Measurements from ENCODE around the gene HMCN1.

The HMCN1 gene

DNA sequence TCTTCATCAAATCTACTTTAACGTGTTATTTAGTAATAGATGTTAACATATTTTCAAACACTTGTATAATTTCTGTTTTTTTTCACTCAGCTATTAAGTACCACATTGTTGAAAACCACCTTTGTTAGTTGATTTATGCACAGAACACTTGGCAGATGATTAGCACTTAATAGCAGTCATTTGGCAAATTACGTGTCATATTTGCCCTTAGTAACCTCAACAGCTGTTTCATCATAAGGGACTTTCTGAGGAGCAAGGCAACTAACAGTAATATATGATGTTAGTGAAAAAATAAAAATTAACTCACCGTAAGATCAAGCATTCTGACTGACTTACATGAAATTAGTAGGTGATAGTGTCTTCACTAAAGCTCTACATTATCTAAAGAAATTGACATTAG lies 186.4 kb downstream of the HMCN1 start:
- DNase-seq = no peak

DNA sequence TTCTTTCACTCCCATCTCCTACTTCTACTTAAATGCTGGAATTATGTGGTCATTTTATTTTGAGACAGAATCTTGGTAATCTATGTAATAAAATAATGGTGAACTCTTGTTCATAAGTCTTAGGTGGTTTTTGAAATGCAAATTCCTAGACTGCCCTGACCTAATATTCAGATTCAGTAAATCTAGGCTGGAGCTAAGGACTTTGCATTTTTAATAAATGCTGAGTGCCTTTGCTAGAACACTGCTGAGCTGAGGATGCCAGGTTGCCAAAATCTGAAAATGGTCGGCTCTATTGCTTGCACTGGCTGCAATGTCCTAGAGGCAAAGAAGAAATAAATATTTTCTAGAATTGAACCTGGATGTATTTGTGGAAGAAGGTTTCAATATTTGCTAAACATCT lies 187.4 kb downstream of the HMCN1 start:
- no peak for DNase-seq

DNA sequence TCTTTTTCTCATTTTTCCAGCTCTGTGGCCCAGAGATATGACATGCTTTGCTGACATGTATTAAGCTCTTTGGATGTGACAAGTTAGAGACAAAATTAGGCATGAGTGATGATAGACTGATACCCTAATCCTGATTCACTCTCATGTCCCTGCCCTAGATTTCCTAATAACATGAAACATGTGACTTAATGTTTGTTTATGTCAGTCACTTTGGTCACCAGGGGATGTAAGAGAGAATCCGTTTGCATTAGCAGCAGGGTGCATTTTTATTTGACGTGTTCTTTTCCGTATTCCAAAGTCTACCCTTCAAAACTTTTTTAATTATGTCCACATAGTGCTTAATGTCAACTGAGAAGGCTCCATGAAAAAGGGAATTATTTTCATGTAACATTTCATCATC lies 192.4 kb downstream of the HMCN1 start:
- DNase-seq = no peak

DNA sequence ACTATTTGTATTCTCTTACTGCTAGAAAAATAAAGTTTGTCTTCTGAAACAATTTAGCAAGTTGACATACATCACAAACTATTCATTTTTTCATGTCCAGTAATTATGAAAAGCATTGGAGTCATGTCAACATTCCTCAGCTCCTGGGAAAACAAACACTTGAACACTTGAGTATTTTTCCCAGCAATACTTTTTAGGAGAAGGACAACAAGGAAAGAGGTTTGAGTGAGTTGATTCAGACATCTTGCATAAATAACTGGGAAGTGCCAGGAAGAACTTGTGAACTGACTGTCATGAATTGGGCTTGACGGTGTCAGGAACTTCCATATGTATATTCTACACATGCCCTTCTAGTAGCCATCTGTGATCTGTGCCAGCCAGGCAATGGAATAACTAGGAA lies 195.6 kb downstream of the HMCN1 start:
- DNase-seq = no peak

DNA sequence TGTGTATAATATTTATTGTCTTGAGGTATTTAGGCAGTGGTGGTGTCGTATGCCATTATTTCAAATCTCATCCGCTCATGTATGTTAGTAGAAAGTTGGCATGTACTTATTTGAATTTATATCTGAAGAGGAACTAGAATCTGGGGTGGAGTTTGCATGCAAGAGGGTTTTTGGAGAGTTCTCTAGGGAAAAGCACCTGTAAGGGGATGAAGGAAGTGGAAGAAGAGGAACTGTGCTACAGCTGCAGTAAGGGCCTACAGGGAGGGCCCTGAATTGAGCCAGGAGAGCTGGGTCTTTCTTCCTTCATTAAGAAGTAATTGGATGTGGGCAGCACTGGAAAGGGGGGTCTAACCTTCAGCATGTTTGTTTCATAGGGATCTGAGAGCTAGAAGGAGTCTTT lies 197.2 kb downstream of the HMCN1 start:
- no peak for DNase-seq

DNA sequence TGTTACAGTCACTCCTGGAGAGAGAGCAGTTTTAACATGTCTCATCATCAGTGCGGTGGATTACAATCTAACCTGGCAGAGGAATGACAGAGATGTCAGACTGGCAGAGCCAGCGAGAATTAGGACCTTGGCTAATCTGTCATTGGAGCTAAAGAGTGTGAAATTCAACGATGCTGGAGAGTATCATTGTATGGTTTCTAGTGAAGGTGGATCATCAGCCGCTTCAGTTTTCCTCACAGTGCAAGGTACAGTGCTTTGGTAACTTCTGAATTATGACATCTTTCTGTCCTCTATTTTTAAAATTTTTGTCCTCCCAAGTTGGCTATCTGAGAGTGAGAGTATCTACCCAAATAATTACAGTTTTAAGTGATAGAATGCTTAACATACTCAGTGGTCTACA lies 199.4 kb downstream of the HMCN1 start:
- no peak for DNase-seq

DNA sequence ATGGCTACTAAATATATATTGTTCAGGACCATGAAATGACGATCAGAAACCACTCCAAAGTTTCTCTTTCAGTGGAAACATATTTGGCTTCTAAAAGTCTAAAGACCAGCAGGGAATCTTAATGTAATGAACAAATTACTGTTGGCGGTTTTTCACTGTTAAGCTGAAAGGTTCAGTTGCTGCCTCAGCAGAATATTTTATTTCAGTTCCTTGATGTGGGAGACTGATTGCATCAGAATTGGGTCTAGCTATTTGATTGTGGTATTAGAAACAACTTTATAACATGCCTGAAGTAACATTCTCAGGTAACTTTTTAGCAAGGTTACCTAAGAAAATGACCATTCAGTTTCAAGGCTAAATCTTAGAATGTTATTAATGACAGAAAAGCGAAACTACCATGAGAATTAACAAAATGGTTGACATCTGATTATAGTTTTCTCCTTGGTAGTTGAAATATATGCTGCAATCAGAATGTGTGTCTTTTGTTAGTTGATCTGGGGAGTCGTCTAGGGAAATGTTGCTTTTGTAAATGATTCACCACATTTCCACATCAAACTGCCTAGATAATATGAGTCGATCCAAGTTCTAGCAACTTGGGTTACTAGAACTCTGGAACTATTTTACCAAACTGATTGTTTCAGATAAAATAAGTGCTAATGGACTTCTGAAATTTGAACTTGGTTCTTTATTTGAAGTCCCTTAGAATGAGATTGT lies 200.4 kb downstream of the HMCN1 start:
- no peak for DNase-seq

DNA sequence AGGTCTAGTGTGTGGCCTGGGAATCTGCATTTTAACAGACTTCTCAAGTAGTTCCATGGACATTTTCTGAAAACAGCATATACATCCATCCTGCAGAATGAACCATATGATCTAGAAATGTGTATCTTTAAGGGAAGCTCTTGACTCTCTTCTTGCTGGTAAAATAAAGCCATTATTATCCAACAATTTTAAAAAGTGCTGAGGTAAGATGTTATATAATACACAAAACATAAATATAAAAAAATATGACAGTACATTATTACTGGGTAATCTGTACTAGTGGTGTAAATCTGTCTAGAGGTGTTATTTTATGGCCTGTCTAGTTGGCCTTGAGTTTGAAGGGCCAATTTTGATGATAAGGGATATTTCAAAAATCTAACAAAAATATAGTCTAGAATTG lies 201.2 kb downstream of the HMCN1 start:
- DNase-seq = no peak

DNA sequence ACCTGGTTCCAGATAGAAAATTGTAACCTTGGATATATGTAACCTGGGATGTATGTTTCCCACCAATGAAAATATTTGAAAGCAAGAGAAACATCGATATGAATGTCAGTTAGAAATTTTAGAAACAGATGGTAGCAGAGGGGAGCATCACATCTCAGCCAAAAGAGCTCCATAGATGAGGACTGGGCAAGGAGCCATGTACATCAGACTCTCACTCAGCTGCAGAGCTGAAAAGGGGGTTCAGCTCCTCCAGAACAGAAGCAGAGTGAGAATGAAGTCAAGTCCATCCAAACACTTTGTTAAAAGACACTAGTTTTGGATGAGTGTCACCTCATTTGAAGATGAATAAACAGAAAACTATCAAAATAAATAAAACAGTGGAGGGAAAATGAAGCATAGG lies 202.4 kb downstream of the HMCN1 start:
- no peak for DNase-seq

DNA sequence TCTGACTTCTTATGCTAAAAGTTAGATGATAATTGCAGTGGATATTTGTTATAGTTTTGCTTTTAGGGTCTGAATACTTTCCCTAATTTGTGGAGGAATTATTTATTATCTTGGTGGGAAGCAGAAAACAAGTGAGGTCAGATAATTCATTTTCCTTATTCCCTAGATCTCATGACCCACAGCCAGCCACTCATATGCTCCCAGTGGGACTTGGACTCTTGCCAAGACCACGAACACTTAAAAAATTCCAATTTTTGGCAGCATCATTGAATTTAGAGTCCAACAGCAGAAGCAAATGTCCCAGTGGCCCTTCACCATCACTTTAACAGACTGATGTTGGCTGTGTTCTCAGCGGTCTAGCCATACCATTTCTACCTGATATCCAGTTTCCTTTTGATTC lies 204.2 kb downstream of the HMCN1 start:
- no peak for DNase-seq

DNA sequence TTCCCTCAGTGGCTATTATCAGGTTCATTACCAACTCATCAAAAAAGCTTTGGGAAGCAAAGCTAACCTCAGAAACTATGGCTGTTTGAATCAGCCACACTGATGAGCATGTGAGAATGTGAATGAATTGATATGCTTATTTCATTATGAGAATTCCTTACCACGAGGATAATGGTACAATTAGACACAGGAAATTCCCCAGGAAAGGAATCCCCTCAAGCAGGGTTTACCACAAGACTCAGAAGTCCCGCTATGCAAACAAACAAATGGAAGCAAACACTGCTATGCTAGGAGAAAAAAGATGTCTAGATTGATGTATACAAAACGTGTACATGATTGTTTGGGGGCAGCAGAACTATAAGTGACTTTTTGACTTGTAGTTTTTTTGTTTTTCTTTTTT lies 205.0 kb downstream of the HMCN1 start:
- DNase-seq = no peak

DNA sequence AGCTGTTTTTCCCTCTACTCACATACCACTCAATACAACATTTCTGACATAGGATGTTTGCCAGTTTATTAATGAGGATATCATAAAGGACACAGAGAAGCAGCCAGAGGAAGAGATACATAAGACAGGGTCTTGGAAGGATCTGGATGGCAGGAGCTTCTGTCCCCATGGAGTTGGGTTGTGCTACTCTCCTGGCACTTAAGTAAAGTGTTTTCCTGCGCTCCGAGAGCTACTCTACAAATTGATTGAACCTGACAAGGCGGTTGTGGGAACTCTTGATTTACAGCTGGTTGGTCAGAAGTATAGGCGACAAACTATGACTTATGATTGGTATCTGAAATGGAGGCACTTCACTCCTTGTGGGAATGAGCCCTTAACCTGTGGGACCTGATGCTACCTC lies 208.8 kb downstream of the HMCN1 start:
- no peak for DNase-seq

DNA sequence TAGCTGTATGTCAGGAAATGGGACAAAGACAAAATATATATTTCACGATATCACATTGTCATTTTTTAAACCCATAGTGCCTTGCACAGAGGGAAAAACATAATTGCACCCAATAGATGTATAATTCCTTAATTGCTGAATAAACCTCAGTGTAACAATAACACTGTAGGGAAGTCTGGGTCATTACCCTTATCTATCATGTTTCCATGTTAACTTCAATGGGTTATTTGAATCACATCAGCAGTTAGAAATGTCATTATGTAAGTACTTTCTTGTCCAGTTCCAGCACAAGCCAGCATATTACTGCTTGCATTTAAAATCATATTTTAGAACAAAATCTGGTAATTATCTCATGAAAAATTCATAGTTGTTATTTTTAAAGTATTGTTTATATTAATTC lies 222.7 kb downstream of the HMCN1 start:
- no peak for DNase-seq

DNA sequence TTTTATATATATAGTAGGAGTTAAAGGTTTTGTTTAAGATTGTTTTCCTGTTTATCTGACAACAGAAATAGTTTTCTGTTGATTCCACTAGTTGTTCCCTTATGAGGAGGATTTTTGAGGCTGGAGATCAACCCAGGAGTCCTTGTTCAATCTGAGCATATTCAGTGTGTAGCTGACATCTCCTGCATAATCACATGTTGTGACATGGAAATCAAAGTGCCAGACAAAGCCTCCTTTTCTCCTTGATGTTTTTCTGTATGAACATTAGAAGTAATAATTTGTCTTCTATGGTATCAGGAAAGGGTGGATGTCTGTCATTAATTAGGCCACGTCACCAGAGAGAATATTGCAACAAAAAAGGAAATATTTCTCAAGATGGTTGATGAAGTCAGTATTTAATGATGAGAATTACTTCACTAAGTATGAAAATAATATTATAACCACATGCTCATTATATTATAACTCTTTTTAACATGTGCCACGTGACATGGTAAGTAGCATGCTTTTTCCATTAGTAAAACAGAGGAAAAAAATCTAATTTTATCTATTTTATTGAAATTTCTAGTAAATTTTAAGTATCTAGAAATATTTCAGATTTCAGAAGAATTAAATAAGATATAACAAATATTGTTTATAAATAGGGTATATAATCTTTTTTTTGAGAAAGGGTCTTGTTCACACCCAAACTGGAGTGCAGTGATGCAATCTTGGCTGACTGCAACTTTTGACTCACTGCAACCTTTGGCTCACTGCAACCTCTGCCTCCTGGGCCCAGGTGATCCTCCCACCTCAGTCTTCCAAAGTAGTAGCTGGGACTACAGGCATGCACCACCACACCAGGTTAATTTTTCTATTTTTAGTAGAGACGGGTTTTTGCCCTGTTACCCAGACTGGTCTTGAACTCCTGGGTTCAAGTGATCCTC lies 223.5 kb downstream of the HMCN1 start:
- DNase-seq = no peak

DNA sequence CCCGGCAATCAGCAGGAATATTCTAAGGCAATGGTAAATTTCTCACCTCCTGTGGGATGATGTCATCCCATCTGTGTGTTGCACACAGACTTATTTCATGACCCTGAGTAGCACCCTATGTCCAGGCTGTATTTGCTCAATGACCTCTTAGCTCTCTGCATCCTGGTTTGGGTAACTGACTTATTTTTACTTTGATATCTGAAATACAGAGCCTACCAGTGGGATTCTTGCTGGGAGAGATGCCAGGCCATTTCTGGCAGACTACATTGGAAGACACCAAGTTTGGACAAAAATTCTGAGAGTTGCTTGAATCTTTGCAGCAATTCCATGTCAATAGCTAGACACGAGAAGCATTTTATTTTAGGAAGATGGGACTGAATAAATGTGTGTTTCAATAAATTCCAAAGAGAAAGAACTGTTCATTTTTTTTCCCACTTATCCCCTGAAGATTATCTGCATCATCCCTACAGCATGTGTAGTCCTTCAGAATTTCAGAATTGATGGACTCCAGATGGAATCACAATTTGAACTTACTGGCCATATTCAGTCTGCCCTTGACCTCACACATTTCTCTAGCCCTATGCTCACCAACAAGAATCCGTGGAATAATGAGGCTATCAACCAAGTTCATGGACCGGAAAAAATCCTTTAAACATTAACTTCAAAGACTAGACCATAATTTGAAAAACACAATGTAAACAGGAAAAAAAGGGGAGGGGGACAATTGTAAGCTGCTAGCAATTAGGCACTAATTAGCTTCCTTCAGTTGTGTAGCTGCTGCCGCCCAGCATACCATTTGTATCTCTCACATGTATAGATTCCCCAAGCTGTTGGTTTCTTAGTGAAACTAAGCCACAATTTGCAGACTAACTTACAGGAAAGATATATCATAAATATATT lies 226.5 kb downstream of the HMCN1 start:
- DNase-seq = no peak

DNA sequence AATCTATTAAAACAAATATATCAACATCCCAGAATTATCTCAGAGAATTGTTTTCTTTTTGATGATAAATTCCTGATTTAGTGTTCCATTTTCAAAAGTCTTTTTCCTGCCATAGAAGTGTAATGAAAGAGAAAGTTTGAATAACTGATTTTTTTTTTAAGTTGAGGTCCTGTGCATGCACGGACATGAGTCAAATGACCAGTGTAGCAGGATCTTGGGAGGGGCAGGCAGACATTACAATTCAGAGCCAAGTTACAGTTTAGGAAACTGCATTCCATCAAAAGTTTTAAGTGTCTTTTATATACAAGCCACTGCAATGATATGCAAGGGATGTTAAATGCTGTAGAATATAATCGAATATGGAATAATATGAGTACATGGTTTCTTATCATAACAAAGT lies 227.5 kb downstream of the HMCN1 start:
- DNase-seq = no peak

DNA sequence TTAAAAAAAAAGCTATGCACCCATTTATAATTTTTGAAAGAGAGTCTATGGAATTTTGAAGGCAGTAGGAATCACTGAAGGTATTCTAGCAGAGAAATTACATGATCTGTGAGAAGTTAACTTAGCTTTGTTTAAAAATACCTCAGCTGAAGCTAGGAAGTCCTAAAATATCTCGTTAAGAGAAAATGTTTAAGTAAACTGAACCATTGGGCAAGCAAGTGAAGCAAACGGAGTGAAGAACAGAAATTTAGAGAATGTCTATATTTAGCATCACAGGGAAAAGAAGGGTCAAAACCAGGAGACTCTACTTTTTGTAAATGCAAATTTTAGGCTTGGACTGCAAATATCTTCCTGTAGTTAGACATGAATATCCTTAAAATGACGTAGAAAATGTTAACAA lies 230.8 kb downstream of the HMCN1 start:
- DNase-seq = no peak

DNA sequence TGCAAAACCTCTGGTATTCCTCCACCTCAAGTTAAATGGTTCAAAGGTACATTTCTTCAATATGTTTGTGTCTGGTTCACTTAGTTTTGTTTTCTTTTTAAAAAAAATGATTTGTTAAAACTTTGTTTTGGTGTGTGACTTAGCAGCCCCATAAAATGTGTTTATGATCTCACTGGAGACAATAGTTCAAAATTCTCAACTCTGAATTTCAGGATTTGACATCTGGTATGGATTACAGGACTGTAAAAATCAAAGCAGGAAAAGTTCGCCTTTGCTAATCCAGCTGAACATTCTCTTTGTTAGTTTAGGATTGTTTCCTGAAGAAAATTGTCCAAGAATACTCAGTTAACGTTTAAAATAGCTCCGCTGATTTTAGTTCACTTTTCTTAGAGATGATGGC lies 231.7 kb downstream of the HMCN1 start:
- no peak for DNase-seq

DNA sequence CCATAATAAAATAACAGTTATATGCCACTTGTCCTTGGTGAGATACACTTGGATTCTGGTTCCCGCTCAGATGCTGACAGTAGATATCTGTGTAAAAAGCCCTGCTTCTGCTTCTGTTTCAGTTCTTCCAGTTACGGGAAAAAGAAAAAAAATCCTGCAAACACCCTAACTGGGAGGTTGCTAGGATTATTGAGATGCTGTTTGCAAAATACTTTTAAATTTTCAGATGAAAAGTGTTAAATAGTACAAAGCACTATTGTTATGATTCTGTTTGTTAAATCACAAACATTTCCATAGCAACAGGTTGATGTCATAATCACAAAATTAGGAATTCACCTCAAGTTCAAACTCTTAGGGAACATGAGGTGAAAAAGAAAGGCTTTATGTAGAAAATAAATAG lies 232.3 kb downstream of the HMCN1 start:
- no peak for DNase-seq

DNA sequence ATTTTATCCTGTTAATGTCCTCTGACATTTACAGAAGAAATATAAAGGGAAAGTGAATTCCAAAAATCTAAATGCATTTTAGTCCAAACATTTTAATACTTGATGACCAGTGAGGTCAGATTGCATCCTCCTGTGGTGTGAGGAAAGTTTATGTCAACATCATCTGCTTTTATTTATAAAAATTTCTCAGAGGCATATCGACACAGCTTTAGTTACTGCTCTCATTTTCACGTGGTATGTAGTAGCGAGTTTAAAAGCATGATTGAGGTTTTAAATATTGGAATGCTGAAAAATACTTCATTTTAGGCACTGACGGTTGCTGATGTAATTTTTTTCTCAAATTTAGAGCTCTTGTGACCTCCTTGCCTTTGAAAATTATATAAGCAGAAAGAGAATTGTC lies 234.8 kb downstream of the HMCN1 start:
- DNase-seq = no peak

DNA sequence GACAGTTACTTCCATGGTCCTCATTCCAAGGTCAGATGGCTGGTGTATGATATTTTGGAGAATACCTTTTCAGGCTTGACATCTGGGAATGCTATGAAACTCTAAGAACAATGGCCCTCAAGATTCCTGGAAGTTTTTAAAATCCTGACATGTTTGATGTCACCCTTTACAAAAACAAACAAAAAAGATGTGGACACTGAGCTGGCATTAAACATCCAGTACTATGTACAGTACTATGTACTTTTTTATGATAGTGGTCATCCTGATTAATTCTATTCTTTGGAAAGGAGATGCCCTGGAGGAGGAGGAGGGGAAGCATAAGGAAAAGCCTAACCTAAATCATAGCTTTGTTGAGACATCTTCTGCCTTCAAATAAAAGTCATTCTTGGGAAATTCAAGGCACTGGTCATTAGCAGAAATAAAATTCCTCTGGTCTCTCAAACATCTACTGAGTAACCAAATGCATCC lies 235.4 kb downstream of the HMCN1 start:
- DNase-seq = no peak

DNA sequence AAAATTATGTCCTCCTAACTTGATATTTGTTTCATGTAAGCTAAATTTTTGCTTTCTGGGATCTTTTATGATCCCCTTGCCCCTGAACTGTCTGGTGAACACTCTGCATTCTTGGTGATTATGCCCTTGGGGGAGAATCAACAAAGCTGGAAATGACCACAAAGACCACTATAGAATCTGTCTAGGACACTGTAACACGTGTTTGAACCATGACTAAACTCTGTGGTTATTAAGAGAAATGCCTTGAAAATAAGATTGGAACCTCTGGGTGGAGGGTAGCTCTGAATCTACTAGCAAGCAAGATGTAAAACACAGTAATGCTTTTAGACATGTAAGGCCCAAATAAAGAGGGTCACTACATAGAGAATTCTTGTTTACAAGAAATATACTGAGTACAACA lies 237.5 kb downstream of the HMCN1 start:
- DNase-seq = no peak

DNA sequence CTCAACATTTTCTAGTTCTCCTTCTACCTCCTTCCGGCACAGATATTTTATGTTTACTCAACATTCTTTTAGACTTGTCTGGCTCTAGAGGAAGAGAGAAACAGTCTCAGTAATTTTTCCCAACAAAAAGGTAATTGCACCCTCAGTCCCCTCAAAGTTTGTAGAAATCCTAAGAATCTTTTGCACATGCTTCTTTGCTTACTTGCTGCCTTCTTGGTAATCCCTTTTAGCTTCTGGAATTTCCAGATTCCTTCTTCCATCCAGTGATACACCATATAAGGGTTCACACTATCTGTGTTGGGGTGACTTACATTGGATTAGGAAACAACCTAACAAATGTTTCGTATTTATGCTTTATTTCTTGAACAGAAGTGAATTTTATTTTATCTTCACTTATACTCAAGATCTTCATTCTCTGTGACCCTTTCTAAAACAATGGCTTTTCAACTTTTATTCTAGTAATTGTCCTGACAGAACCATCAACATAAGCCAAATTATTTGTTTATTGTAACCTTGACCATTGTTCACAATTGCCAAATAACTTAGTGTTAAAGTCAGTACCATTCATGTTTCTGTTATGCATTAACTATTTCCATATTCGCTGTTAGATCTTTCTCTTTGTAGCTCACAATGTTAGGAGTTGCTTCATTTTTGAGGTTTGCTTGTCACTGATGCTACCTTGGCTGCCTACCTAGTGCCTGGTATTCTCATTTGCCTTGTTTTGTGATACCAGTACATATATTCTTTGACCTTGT lies 238.1 kb downstream of the HMCN1 start:
- no peak for DNase-seq
